ENCODE measurements around the gene SAP30L.
A peak's percentile ranks its signal among the peaks of the same experiment; 100 is the strongest.

SAP30L gene

DNA sequence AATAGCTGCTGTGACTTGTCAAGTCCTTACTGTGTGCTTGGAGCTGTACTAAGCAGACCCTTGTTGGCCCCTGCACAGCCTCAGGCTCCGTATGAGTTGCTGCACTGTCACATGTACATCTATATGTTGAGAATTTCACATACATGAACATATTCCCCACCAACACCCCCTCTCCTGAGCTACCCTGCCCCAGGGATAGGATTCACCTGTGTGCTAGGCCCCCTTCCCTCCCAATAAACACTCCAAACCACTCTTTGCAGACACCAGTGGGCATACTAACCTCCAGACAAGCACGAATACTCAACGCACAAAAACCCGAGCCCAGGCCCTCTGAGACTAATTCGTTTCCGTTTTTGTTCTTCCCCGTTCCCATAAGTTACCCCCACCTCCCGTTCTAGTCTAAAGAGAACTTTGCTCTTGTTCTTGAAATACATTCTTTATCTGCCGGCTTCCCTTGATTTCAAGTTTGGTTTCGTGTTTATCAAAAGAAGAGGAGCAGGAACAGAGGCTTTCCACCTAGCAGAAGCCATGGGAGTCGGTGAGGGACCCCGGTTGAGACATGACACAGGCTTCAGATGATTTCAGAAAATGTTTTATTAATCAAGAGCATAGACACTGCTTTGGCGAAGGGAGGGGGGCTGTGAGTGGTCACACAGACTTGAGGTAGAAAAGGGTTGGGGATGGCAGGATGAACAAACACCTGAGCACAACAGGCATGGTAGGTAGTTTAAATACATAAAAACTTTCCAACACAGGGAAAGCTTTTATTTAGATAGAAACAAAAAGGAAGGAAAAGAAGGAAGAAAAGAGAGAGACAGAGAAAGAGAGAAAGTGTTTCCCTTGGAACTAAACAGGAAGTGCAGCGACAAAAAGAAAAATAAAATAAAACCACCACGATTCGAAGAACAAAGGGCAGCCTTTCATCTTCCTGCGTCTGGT, 28.9 kb downstream of the SAP30L start:
- Histone ChIP-seq H3K9me3 (ENCODE audit: control insufficient read depth, insufficient read depth, low read depth, low read length) (no peaks in the 10 kb centered on the region), H3K4me1 (ENCODE audit: control insufficient read depth, insufficient read depth, low read length) (peaks cover 49% of the 10 kb centered on the region), H3K4me3 (ENCODE audit: low read depth, low read length) (peak overlapping the region; percentile 68; the same call in 1 of the 2 replicates), H3K27ac (ENCODE audit: low read depth, low read length) (no peak overlapping the region; the same call in 1 of the 2 replicates), H3K9ac (ENCODE audit: low read length) (peak overlapping the region; percentile 97), H3K27me3 (ENCODE audit: control insufficient read depth, insufficient read depth, low read length) (peaks cover 99% of the 10 kb centered on the region), H3K36me3 (ENCODE audit: control insufficient read depth, insufficient read depth, low read length) (peaks cover 11% of the 10 kb centered on the region; the same call in 1 of the 2 replicates)

- H3K27me3 ChIP-seq (ENCODE audit: control insufficient read depth, insufficient read depth, low read length): peaks cover 99% of the 10 kb centered on the region
- peaks cover 11% of the 10 kb centered on the region; the same call in 1 of the 2 replicates for H3K36me3 ChIP-seq (ENCODE audit: control insufficient read depth, insufficient read depth, low read length)
- no peaks in the 10 kb centered on the region for H3K9me3 ChIP-seq (ENCODE audit: control insufficient read depth, insufficient read depth, low read depth, low read length)
- H3K27ac ChIP-seq (ENCODE audit: low read depth, low read length): peak overlapping the region; percentile 23; the same call in 1 of the 2 replicates
- peak overlapping the region; percentile 97 for H3K9ac ChIP-seq (ENCODE audit: low read length)
- peak overlapping the region; percentile 68 for H3K4me3 ChIP-seq (ENCODE audit: low read depth, low read length)
- peaks cover 60% of the 10 kb centered on the region for H3K4me1 ChIP-seq (ENCODE audit: control insufficient read depth, insufficient read depth, low read length)
Measured at GRCh38 chr5:154475591-154476353, 30.0 kb downstream of the SAP30L start.

- H3K36me3 ChIP-seq (ENCODE audit: control insufficient read depth, insufficient read depth, low read length): peaks cover 11% of the 10 kb centered on the region; the same call in 1 of the 2 replicates
- peak overlapping the region; percentile 97 for H3K9ac ChIP-seq (ENCODE audit: low read length)
- H3K4me3 ChIP-seq (ENCODE audit: low read depth, low read length): peak overlapping the region; percentile 68
- peak overlapping the region; percentile 23; the same call in 1 of the 2 replicates for H3K27ac ChIP-seq (ENCODE audit: low read depth, low read length)
- H3K9me3 ChIP-seq (ENCODE audit: control insufficient read depth, insufficient read depth, low read depth, low read length): no peaks in the 10 kb centered on the region
- H3K4me1 ChIP-seq (ENCODE audit: control insufficient read depth, insufficient read depth, low read length): peaks cover 60% of the 10 kb centered on the region
- peaks cover 99% of the 10 kb centered on the region for H3K27me3 ChIP-seq (ENCODE audit: control insufficient read depth, insufficient read depth, low read length)
Measured at GRCh38 chr5:154476354-154477205, 30.8 kb downstream of the SAP30L start.

GRCh38 chr5:154477382-154478223, 31.8 kb downstream of the SAP30L start:
- Histone ChIP-seq H3K4me1 (ENCODE audit: control insufficient read depth, insufficient read depth, low read length) (peaks cover 68% of the 10 kb centered on the region), H3K27me3 (ENCODE audit: control insufficient read depth, insufficient read depth, low read length) (peaks cover 99% of the 10 kb centered on the region), H3K36me3 (ENCODE audit: control insufficient read depth, insufficient read depth, low read length) (peaks cover 11% of the 10 kb centered on the region; the same call in 1 of the 2 replicates), H3K4me3 (ENCODE audit: low read depth, low read length) (peak overlapping the region; percentile 68), H3K27ac (ENCODE audit: low read depth, low read length) (no peak overlapping the region; the same call in 1 of the 2 replicates), H3K9me3 (ENCODE audit: control insufficient read depth, insufficient read depth, low read depth, low read length) (no peaks in the 10 kb centered on the region), H3K9ac (ENCODE audit: low read length) (peak overlapping the region; percentile 97)

- Histone ChIP-seq H3K36me3 (ENCODE audit: control insufficient read depth, insufficient read depth, low read length) (peaks cover 11% of the 10 kb centered on the region; the same call in 1 of the 2 replicates), H3K4me3 (ENCODE audit: low read depth, low read length) (peak within 1 kb of the TSS; percentile 68), H3K4me1 (ENCODE audit: control insufficient read depth, insufficient read depth, low read length) (peaks cover 69% of the 10 kb centered on the region), H3K27me3 (ENCODE audit: control insufficient read depth, insufficient read depth, low read length) (peaks cover 99% of the 10 kb centered on the region), H3K9me3 (ENCODE audit: control insufficient read depth, insufficient read depth, low read depth, low read length) (no peaks in the 10 kb centered on the region), H3K9ac (ENCODE audit: low read length) (peak within 1 kb of the TSS; percentile 97), H3K27ac (ENCODE audit: low read depth, low read length) (peak within 1 kb of the TSS; percentile 52; the same call in 1 of the 2 replicates)
Measured at GRCh38 chr5:154478224-154478565, 32.4 kb downstream of the SAP30L start, which contains the start of gene HAND1. HAND1 (minus strand) TSS chr5:154478227; CDS start chr5:154478008, 219 bp downstream.

DNA sequence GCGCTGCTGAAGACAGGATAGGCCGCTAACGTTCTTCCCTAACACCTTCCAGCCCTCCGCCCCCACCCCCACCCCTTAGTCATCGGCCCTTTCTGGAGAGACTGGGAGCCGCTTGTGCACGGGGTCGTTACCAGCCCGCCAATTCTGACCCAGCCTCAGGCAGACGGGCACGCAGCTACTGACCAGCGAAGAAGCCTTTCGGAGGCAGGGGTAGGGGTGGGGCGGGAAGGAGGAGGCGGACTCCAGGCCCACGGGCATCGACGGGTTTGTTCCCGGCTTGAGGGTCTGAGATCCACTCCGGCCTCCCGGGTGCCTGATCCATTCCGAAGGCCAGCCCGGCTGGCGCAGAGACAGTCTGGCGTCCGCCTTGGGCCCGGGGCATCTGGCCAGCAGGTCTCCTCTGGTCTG, 33.0 kb downstream of the SAP30L start:
- no peaks in the 10 kb centered on the region for H3K9me3 ChIP-seq (ENCODE audit: control insufficient read depth, insufficient read depth, low read depth, low read length)
- H3K9ac ChIP-seq (ENCODE audit: low read length): peak overlapping the region; percentile 88
- peaks cover 99% of the 10 kb centered on the region for H3K27me3 ChIP-seq (ENCODE audit: control insufficient read depth, insufficient read depth, low read length)
- H3K36me3 ChIP-seq (ENCODE audit: control insufficient read depth, insufficient read depth, low read length): peaks cover 11% of the 10 kb centered on the region; the same call in 1 of the 2 replicates
- H3K4me1 ChIP-seq (ENCODE audit: control insufficient read depth, insufficient read depth, low read length): peaks cover 74% of the 10 kb centered on the region
- H3K27ac ChIP-seq (ENCODE audit: low read depth, low read length): peak overlapping the region; percentile 52; the same call in 1 of the 2 replicates
- H3K4me3 ChIP-seq (ENCODE audit: low read depth, low read length): peak overlapping the region; percentile 68

DNA sequence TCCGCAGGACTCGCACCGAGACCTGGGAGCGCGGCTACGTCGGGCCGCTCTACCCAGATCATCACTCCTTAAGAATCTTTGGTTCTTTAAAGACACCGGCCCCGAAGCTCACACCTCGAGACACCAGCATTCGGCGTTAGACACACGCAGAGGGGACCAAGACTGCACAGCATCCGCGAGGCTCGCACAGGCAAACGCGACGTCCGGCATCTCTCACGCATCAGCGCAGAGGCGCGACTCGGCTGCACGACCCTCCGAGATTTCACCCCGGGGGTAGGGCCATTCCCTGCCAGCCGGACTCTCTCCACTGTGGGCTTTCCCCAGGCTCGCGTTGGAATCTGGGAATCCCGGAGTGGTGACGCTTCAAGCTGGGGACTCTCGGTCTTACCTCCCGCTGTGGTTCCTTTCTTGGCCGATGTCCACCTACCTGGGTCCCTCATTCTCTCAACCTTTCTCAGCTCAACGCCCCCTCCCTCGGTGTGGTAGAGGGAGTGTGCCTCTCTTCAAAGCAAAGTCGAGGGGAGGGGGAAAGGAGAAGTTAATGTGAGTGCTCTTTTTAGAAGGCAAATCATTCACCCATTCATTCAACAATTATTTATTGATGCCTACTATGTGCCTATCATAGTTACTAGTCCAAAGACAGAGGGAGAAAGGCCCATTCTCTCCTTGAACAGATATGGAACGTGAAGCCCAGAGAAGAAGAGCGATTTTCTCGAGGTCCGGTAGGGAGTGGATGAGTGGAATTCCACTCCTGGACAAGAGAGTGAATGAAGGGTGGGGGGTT, 33.6 kb downstream of the SAP30L start:
- H3K9ac ChIP-seq (ENCODE audit: low read length): peak overlapping the region; percentile 88
- H3K4me3 ChIP-seq (ENCODE audit: low read depth, low read length): peak overlapping the region; percentile 68
- no peaks in the 10 kb centered on the region for H3K9me3 ChIP-seq (ENCODE audit: control insufficient read depth, insufficient read depth, low read depth, low read length)
- H3K27me3 ChIP-seq (ENCODE audit: control insufficient read depth, insufficient read depth, low read length): peaks cover 99% of the 10 kb centered on the region
- peaks cover 76% of the 10 kb centered on the region for H3K4me1 ChIP-seq (ENCODE audit: control insufficient read depth, insufficient read depth, low read length)
- peak overlapping the region; percentile 52; the same call in 1 of the 2 replicates for H3K27ac ChIP-seq (ENCODE audit: low read depth, low read length)
- H3K36me3 ChIP-seq (ENCODE audit: control insufficient read depth, insufficient read depth, low read length): peaks cover 11% of the 10 kb centered on the region; the same call in 1 of the 2 replicates

DNA sequence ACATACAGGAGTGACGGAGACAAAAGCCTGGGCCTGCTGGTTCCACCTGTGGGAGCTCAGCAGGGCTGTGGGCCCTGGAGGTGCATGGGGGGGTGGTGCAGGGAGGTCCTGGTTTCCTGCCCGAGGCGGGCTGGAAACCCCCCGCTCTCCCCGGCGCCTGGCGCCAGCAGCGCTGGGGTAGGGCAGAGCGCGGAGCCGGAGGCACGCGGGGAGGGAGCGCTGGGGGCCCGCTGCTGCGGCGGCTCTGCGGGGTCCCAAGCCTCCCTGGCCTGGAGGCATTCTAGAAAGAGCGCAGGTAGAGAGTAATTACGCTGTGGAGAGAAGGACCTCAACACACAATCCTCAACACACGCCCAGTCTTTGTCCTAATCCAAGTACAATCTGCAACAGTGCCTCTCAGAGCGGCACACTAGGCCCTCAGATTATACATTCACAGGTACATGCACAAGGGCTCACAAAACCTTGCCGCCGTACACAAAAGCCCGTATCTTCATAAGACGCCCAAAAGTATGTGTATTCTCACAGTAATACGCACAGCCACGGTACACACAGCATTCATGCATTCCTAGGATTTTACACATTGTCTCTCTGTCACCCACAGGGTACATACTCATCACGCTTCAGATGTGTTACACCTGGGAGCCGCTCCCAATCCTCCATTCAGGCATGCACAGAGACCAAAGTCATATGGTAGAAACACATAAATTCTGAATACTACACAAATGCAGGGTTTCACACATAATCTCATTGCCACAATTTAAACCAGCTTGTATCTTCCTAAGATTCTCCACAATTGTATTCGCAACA, 34.4 kb downstream of the SAP30L start:
- Histone ChIP-seq H3K27me3 (ENCODE audit: control insufficient read depth, insufficient read depth, low read length) (peaks cover 99% of the 10 kb centered on the region), H3K9ac (ENCODE audit: low read length) (peak overlapping the region; percentile 88), H3K4me1 (ENCODE audit: control insufficient read depth, insufficient read depth, low read length) (peaks cover 78% of the 10 kb centered on the region), H3K27ac (ENCODE audit: low read depth, low read length) (peak overlapping the region; percentile 52; the same call in 1 of the 2 replicates), H3K9me3 (ENCODE audit: control insufficient read depth, insufficient read depth, low read depth, low read length) (no peaks in the 10 kb centered on the region), H3K4me3 (ENCODE audit: low read depth, low read length) (peak overlapping the region; percentile 68), H3K36me3 (ENCODE audit: control insufficient read depth, insufficient read depth, low read length) (peaks cover 9% of the 10 kb centered on the region; the same call in 1 of the 2 replicates)
